ENCODE results near the gene SPRR2A.

DNA sequence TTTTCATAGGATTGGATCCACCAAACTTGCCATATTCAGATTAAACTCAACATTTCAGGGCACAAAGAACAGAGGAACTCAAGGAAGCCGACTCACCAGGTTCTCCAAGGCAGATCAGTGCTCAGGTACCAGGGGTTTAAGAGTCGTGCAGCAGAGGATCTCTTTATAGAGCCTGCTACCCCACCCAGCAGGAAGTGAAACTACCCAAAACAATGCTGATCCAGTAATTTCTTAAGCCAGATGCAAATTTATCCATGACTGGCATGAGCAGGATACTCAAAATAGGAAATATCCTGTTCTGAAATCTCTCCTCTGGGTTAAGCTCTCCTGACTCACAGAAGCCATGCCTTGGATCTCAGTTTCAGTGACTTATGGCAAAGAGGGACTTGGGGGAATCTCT is at the start of gene SPRR2A:
- no peak for TF ChIP-seq YY1 (IDR thresholded peaks at IDR 0.05; ENCODE audit: insufficient read depth, insufficient read length)
- TF ChIP-seq ZNF274 (IDR thresholded peaks at IDR 0.05; ENCODE audit: low read depth, low read length), result no peak

Measured in NT2/D1 (cell line).